Neural cell (in vitro differentiated cells): Measurements from ENCODE around the gene EDAR. TPM values are rescaled to one million over a fixed set of nuclear protein-coding genes. Genes with fewer than 3 reads are reported as not detected.

Source experiments
- H2AFZ ChIP-seq: fragments of 200-600, 300-800 bp; sonication (generic), shearing (Covaris generic); 2 replicates; pipeline ENCODE4 v1.6.0; 2014; ENCODE audit warnings: low read depth, mild to moderate bottlenecking, antibody characterized with exemption, low read length, moderate library complexity
- H3F3A ChIP-seq: fragments of 200-600 bp; shearing (Covaris generic); 2 replicates; pipeline ENCODE4 v1.6.1; 2016; ENCODE audit warnings: mild to moderate bottlenecking, moderate library complexity, mixed read lengths, antibody characterized with exemption, low read length; ENCODE audit not compliant: insufficient read depth, poor library complexity, severe bottlenecking
- H3K27ac ChIP-seq: fragments of 200-600, 300-800 bp; sonication (generic), shearing (Covaris generic); 2 replicates; pipeline ENCODE4 v1.5.1; 2014; ENCODE audit warnings: mild to moderate bottlenecking, low read length, moderate library complexity
- H3K27me3 ChIP-seq: fragments of 300-800, 200-600 bp; sonication (generic), shearing (Covaris generic); 2 replicates; pipeline ENCODE4 v1.6.0; 2014; ENCODE audit warnings: mild to moderate bottlenecking, low read depth, low read length, moderate library complexity; ENCODE audit not compliant: insufficient read depth
- H3K36me3 ChIP-seq: fragments of 300-800, 200-600 bp; sonication (generic), shearing (Covaris generic); 2 replicates; pipeline ENCODE4 v1.5.1; 2014; ENCODE audit warnings: mild to moderate bottlenecking, antibody characterized with exemption, low read length, moderate library complexity; ENCODE audit not compliant: insufficient read depth
- H3K4me2 ChIP-seq: fragments of 300-800, 200-600 bp; sonication (generic), shearing (Covaris generic); 2 replicates; pipeline ENCODE4 v1.6.0; 2014; ENCODE audit warnings: mild to moderate bottlenecking, low read length
- H3K4me3 ChIP-seq: fragments of 300-800, 200-600 bp; sonication (generic), shearing (Covaris generic); 2 replicates; pipeline ENCODE4 v1.5.1; 2014; ENCODE audit warnings: mild to moderate bottlenecking, low read length, moderate library complexity
- H3K79me2 ChIP-seq: fragments of 200-600 bp; shearing (Covaris generic); replicated peaks from 2 replicates; pipeline ENCODE4 v1.6.0; 2014; ENCODE audit warnings: mild to moderate bottlenecking, low read length, moderate library complexity; ENCODE audit not compliant: insufficient read depth
- H3K9ac ChIP-seq: fragments of 300-800, 200-600 bp; sonication (generic), shearing (Covaris generic); 2 replicates; pipeline ENCODE4 v1.6.1; 2016; ENCODE audit warnings: mild to moderate bottlenecking, low read length, mixed read lengths
- H3K9me2 ChIP-seq: fragments of 200-600 bp; shearing (Covaris generic); 2 replicates; pipeline ENCODE4 v1.6.1; 2016; ENCODE audit warnings: mild to moderate bottlenecking, low read length, mixed read lengths; ENCODE audit not compliant: insufficient read depth
- H3K9me3 ChIP-seq: fragments of 200-600, 300-800 bp; sonication (generic), shearing (Covaris generic); 2 replicates; pipeline ENCODE4 v1.6.1; 2016; ENCODE audit warnings: mild to moderate bottlenecking, mixed run types, low read length, moderate library complexity, mixed read lengths
- H4K20me1 ChIP-seq: fragments of 200-600 bp; shearing (Covaris generic); 2 replicates; pipeline ENCODE4 v1.6.1; 2016; ENCODE audit warnings: mild to moderate bottlenecking, mixed run types; ENCODE audit not compliant: insufficient read depth
- CTCF ChIP-seq: fragments of 450-650 bp; IDR thresholded peaks from 2 replicates; pipeline ENCODE4 v1.5.1; 2014; ENCODE audit warnings: antibody characterized with exemption, mild to moderate bottlenecking, moderate library complexity; ENCODE audit not compliant: poor library complexity, severe bottlenecking
- EP300 ChIP-seq: fragments of 450-650 bp; conservative IDR thresholded peaks from 2 replicates; pipeline ENCODE4 v1.6.1; 2014; ENCODE audit warnings: antibody characterized with exemption, mild to moderate bottlenecking, moderate library complexity; ENCODE audit not compliant: poor library complexity, severe bottlenecking
- EZH2 ChIP-seq: fragments of 200-600, 300-800 bp; shearing (Covaris generic), sonication (generic); IDR thresholded peaks from 2 replicates; pipeline ENCODE4 v1.6.1; 2014; ENCODE audit warnings: antibody characterized with exemption, low read length, borderline replicate concordance, mild to moderate bottlenecking; ENCODE audit not compliant: insufficient read depth, poor library complexity, severe bottlenecking
- MXI1 ChIP-seq: fragments of 450-650 bp; conservative IDR thresholded peaks from 2 replicates; pipeline ENCODE4 v1.6.1; 2014; ENCODE audit warnings: antibody characterized with exemption, mild to moderate bottlenecking; ENCODE audit not compliant: poor library complexity, severe bottlenecking
- POLR2AphosphoS5 ChIP-seq: IDR thresholded peaks from 2 replicates; pipeline ENCODE4 v1.6.1; 2012
- RAD21 ChIP-seq: fragments of 450-650 bp; conservative IDR thresholded peaks from 2 replicates; pipeline ENCODE4 v1.6.1; 2014; ENCODE audit warnings: antibody characterized with exemption, mild to moderate bottlenecking, moderate library complexity
- REST ChIP-seq: IDR thresholded peaks from 2 replicates; pipeline ENCODE4 v1.6.1; 2012; ENCODE audit warnings: borderline replicate concordance
- SMC3 ChIP-seq: fragments of 450-650 bp; conservative IDR thresholded peaks from 2 replicates; pipeline ENCODE4 v1.6.1; 2014; ENCODE audit warnings: antibody characterized with exemption, mild to moderate bottlenecking, moderate library complexity; ENCODE audit not compliant: poor library complexity
- TAF1 ChIP-seq: IDR thresholded peaks from 2 replicates; pipeline ENCODE4 v1.6.1; 2012; ENCODE audit warnings: low read depth
- polyA plus RNA-seq: library from polyadenylated mRNA; depleted of rRNA; stranded (reverse); fragments of >200 nt; gene quantifications from 2 replicates; pipeline ENCODE4 v1.2.3, GENCODE V29; 2014

The EDAR gene
- polyA plus RNA-seq, 1 donor from 2014 or later, result not detected

GRCh38 chr2:108916122-108916795, 72.8 kb downstream of the EDAR start:
- TF ChIP-seq TAF1 (no peak), MXI1 (no peak), REST (no peak), EZH2 (no peak), RAD21 (no peak), POLR2AphosphoS5 (no peak), EP300 (no peak), SMC3 (no peak), CTCF (no peak)
- no peak overlapping the region for H2AFZ ChIP-seq
- no peaks in the 10 kb centered on the region for H3K79me2 ChIP-seq
- H3K36me3 ChIP-seq, result no peaks in the 10 kb centered on the region
- H3K9ac ChIP-seq, result no peak overlapping the region
- H3K27me3 ChIP-seq, result no peaks in the 10 kb centered on the region
- no peaks in the 10 kb centered on the region for H4K20me1 ChIP-seq
- no peak overlapping the region for H3K4me3 ChIP-seq
- no peak overlapping the region for H3K27ac ChIP-seq
- no peaks in the 10 kb centered on the region for H3F3A ChIP-seq
- H3K4me2 ChIP-seq, result no peak overlapping the region
- H3K9me3 ChIP-seq, result no peaks in the 10 kb centered on the region
- H3K9me2 ChIP-seq, result no peaks in the 10 kb centered on the region

GRCh38 chr2:108912629-108912902, 76.5 kb downstream of the EDAR start:
- no peaks in the 10 kb centered on the region for H3K9me2 ChIP-seq
- no peaks in the 10 kb centered on the region for H3K36me3 ChIP-seq
- H3K9me3 ChIP-seq, result no peaks in the 10 kb centered on the region
- no peak overlapping the region for H3K4me3 ChIP-seq
- H3K27me3 ChIP-seq, result no peaks in the 10 kb centered on the region
- TF ChIP-seq RAD21 (no peak), POLR2AphosphoS5 (no peak), SMC3 (no peak), REST (no peak), MXI1 (no peak), CTCF (no peak), EP300 (no peak)
- H3K4me2 ChIP-seq, result no peak overlapping the region
- H3K27ac ChIP-seq, result no peak overlapping the region
- H2AFZ ChIP-seq, result no peak overlapping the region
- H4K20me1 ChIP-seq, result no peaks in the 10 kb centered on the region
- H3K9ac ChIP-seq, result no peak overlapping the region
- no peaks in the 10 kb centered on the region for H3F3A ChIP-seq
- no peaks in the 10 kb centered on the region for H3K79me2 ChIP-seq
